Activated T-cell treated with anti-CD3 and anti-CD28 coated beads, Interleukin-2, amount 50 U/mL, for 24 hours (primary cell): ENCODE data around the gene CLEC4F.

Experiments
- DNase-seq: peaks from one replicate; pipeline ENCODE4 v3.0.0-alpha.2; 2020
- H3K27ac Mint-ChIP-seq: 2 replicates; pipeline ENCODE4 v1.8.0; 2020; ENCODE audit warnings: mild to moderate bottlenecking, mixed read lengths
- H3K27me3 Mint-ChIP-seq: 2 replicates; pipeline ENCODE4 v1.8.0; 2020; ENCODE audit warnings: mixed read lengths
- H3K36me3 Mint-ChIP-seq: 2 replicates; pipeline ENCODE4 v1.8.0; 2020; ENCODE audit warnings: low read depth, mixed read lengths
- H3K4me1 Mint-ChIP-seq: 2 replicates; pipeline ENCODE4 v1.8.0; 2020; ENCODE audit warnings: low read depth, mixed read lengths
- H3K4me3 Mint-ChIP-seq: 2 replicates; pipeline ENCODE4 v1.8.0; 2020; ENCODE audit warnings: mild to moderate bottlenecking, moderate library complexity, mixed read lengths
- H3K9me3 Mint-ChIP-seq: 2 replicates; pipeline ENCODE4 v1.8.0; 2020; ENCODE audit warnings: mixed read lengths

The CLEC4F gene

GRCh38 chr2:70785137-70785911 is 35.1 kb downstream of the CLEC4F start:
- Mint-ChIP-seq H3K4me1 (peaks cover 11% of the 10 kb centered on the region), H3K9me3 (no peaks in the 10 kb centered on the region), H3K27me3 (peaks cover 39% of the 10 kb centered on the region), H3K36me3 (no peaks in the 10 kb centered on the region), H3K27ac (no peak overlapping the region), H3K4me3 (no peak overlapping the region)
- DNase-seq: peak; percentile 44

- no peak for DNase-seq
- H3K27me3 Mint-ChIP-seq: peaks cover 30% of the 10 kb centered on the region
- H3K4me3 Mint-ChIP-seq: no peak overlapping the region
- no peaks in the 10 kb centered on the region for H3K9me3 Mint-ChIP-seq
- H3K36me3 Mint-ChIP-seq: no peaks in the 10 kb centered on the region
- peaks cover 6% of the 10 kb centered on the region for H3K4me1 Mint-ChIP-seq
- no peak overlapping the region for H3K27ac Mint-ChIP-seq
Measured at GRCh38 chr2:70784320-70784719, 36.1 kb downstream of the CLEC4F start.

- H3K27me3 Mint-ChIP-seq: peaks cover 15% of the 10 kb centered on the region
- no peak for DNase-seq
- no peak overlapping the region for H3K4me3 Mint-ChIP-seq
- no peaks in the 10 kb centered on the region for H3K4me1 Mint-ChIP-seq
- H3K27ac Mint-ChIP-seq: no peak overlapping the region
- no peaks in the 10 kb centered on the region for H3K9me3 Mint-ChIP-seq
- H3K36me3 Mint-ChIP-seq: no peaks in the 10 kb centered on the region
Measured at GRCh38 chr2:70779911-70780545, 40.4 kb downstream of the CLEC4F start.

GRCh38 chr2:70779491-70779890 is 40.9 kb downstream of the CLEC4F start:
- H3K27ac Mint-ChIP-seq: no peak overlapping the region
- no peak for DNase-seq
- no peaks in the 10 kb centered on the region for H3K9me3 Mint-ChIP-seq
- H3K4me3 Mint-ChIP-seq: no peak overlapping the region
- peaks cover 21% of the 10 kb centered on the region for H3K27me3 Mint-ChIP-seq
- H3K4me1 Mint-ChIP-seq: no peaks in the 10 kb centered on the region
- H3K36me3 Mint-ChIP-seq: no peaks in the 10 kb centered on the region

- H3K4me3 Mint-ChIP-seq: no peak overlapping the region
- no peaks in the 10 kb centered on the region for H3K9me3 Mint-ChIP-seq
- H3K4me1 Mint-ChIP-seq: no peaks in the 10 kb centered on the region
- H3K27ac Mint-ChIP-seq: no peak overlapping the region
- peaks cover 29% of the 10 kb centered on the region for H3K27me3 Mint-ChIP-seq
- DNase-seq: no peak
- no peaks in the 10 kb centered on the region for H3K36me3 Mint-ChIP-seq
Measured at GRCh38 chr2:70778676-70779075, 41.7 kb downstream of the CLEC4F start.

- Mint-ChIP-seq H3K9me3 (no peaks in the 10 kb centered on the region), H3K4me3 (no peak overlapping the region), H3K4me1 (no peaks in the 10 kb centered on the region), H3K27me3 (peaks cover 41% of the 10 kb centered on the region), H3K36me3 (no peaks in the 10 kb centered on the region), H3K27ac (no peak overlapping the region)
- DNase-seq: no peak
Measured at GRCh38 chr2:70777450-70777849, 42.9 kb downstream of the CLEC4F start.

- no peaks in the 10 kb centered on the region for H3K9me3 Mint-ChIP-seq
- DNase-seq: no peak
- no peaks in the 10 kb centered on the region for H3K4me1 Mint-ChIP-seq
- no peaks in the 10 kb centered on the region for H3K36me3 Mint-ChIP-seq
- H3K4me3 Mint-ChIP-seq: no peak overlapping the region
- peaks cover 49% of the 10 kb centered on the region for H3K27me3 Mint-ChIP-seq
- no peak overlapping the region for H3K27ac Mint-ChIP-seq
Measured at GRCh38 chr2:70776266-70776665, 44.1 kb downstream of the CLEC4F start.

GRCh38 chr2:70775141-70775540 is 45.3 kb downstream of the CLEC4F start:
- no peak overlapping the region for H3K4me3 Mint-ChIP-seq
- H3K36me3 Mint-ChIP-seq: no peaks in the 10 kb centered on the region
- peaks cover 53% of the 10 kb centered on the region for H3K27me3 Mint-ChIP-seq
- no peaks in the 10 kb centered on the region for H3K4me1 Mint-ChIP-seq
- H3K9me3 Mint-ChIP-seq: no peaks in the 10 kb centered on the region
- DNase-seq: no peak
- H3K27ac Mint-ChIP-seq: no peak overlapping the region

GRCh38 chr2:70772486-70773155 is 47.8 kb downstream of the CLEC4F start:
- H3K9me3 Mint-ChIP-seq: no peaks in the 10 kb centered on the region
- no peaks in the 10 kb centered on the region for H3K36me3 Mint-ChIP-seq
- peaks cover 12% of the 10 kb centered on the region for H3K4me1 Mint-ChIP-seq
- peaks cover 72% of the 10 kb centered on the region for H3K27me3 Mint-ChIP-seq
- no peak overlapping the region for H3K27ac Mint-ChIP-seq
- no peak overlapping the region for H3K4me3 Mint-ChIP-seq
- no peak for DNase-seq

- Mint-ChIP-seq H3K27ac (no peak overlapping the region), H3K4me3 (no peak overlapping the region), H3K27me3 (peaks cover 76% of the 10 kb centered on the region), H3K9me3 (no peaks in the 10 kb centered on the region), H3K36me3 (no peaks in the 10 kb centered on the region), H3K4me1 (peaks cover 18% of the 10 kb centered on the region)
- no peak for DNase-seq
Measured at GRCh38 chr2:70771446-70771845, 49.0 kb downstream of the CLEC4F start.

- H3K4me1 Mint-ChIP-seq: peaks cover 20% of the 10 kb centered on the region
- H3K36me3 Mint-ChIP-seq: no peaks in the 10 kb centered on the region
- H3K27me3 Mint-ChIP-seq: peaks cover 73% of the 10 kb centered on the region
- H3K4me3 Mint-ChIP-seq: no peak overlapping the region
- no peaks in the 10 kb centered on the region for H3K9me3 Mint-ChIP-seq
- no peak for DNase-seq
- peak overlapping the region; percentile 35 for H3K27ac Mint-ChIP-seq
Measured at GRCh38 chr2:70769450-70769849, 50.9 kb downstream of the CLEC4F start.

- no peak overlapping the region for H3K27ac Mint-ChIP-seq
- H3K9me3 Mint-ChIP-seq: no peaks in the 10 kb centered on the region
Measured at GRCh38 chr2:70768590-70769085, 51.8 kb downstream of the CLEC4F start.

GRCh38 chr2:70767699-70768589 is 52.5 kb downstream of the CLEC4F start, which contains the start of gene ADD2:
TSS of gene ADD2 (minus strand) at chr2:70768200. CDS start at chr2:70706408, 61,792 bp downstream.
- Mint-ChIP-seq H3K36me3 (no peaks in the 10 kb centered on the region), H3K9me3 (no peaks in the 10 kb centered on the region), H3K27me3 (peaks cover 61% of the 10 kb centered on the region), H3K4me3 (peak within 1 kb of the TSS; percentile 81), H3K4me1 (peaks cover 20% of the 10 kb centered on the region), H3K27ac (no peak within 1 kb of the TSS)
- DNase-seq: peak; percentile 69

More at GRCh38 chr2:70768590-70769085, 51.8 kb downstream of the CLEC4F start:
- H3K4me1 Mint-ChIP-seq: peaks cover 20% of the 10 kb centered on the region
- no peaks in the 10 kb centered on the region for H3K36me3 Mint-ChIP-seq
- peaks cover 68% of the 10 kb centered on the region for H3K27me3 Mint-ChIP-seq
- H3K4me3 Mint-ChIP-seq: peak overlapping the region; percentile 60
- DNase-seq: no peak
